Measurements from ENCODE around the gene AKT3.
"Not testable (repeated sequence)": the region's sequence is repeated elsewhere in the genome, so short reads cannot be mapped to it uniquely, and the experiment has no call there.

AKT3 gene

DNA sequence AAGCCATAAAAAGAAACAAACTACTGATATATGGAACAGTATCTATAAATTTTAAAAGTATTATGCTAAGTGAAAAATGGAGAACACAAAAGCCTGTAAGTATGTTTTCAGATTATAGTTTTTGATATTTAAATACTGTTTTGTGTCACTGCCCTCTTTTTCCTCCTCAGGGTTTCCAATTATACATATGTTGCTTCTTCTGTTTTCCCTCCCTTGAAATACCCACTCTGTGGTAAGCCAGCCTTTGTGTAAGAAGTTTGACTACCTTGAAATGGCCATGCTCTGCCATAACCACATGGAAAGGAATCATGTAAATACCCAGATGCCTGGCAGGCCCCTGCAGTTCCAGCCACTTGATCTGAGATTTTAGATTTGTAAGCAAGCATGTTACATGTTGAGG lies 248.3 kb downstream of the AKT3 start:
- TF ChIP-seq, protein P1, sequence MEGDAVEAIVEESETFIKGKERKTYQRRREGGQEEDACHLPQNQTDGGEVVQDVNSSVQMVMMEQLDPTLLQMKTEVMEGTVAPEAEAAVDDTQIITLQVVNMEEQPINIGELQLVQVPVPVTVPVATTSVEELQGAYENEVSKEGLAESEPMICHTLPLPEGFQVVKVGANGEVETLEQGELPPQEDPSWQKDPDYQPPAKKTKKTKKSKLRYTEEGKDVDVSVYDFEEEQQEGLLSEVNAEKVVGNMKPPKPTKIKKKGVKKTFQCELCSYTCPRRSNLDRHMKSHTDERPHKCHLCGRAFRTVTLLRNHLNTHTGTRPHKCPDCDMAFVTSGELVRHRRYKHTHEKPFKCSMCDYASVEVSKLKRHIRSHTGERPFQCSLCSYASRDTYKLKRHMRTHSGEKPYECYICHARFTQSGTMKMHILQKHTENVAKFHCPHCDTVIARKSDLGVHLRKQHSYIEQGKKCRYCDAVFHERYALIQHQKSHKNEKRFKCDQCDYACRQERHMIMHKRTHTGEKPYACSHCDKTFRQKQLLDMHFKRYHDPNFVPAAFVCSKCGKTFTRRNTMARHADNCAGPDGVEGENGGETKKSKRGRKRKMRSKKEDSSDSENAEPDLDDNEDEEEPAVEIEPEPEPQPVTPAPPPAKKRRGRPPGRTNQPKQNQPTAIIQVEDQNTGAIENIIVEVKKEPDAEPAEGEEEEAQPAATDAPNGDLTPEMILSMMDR (IDR thresholded peaks at IDR 0.05), result no peak
- Histone ChIP-seq H3K27ac (no peak overlapping the region), H3K4me3 (no peak overlapping the region)
- no peak for DNase-seq (ENCODE audit: low spot score)

DNA sequence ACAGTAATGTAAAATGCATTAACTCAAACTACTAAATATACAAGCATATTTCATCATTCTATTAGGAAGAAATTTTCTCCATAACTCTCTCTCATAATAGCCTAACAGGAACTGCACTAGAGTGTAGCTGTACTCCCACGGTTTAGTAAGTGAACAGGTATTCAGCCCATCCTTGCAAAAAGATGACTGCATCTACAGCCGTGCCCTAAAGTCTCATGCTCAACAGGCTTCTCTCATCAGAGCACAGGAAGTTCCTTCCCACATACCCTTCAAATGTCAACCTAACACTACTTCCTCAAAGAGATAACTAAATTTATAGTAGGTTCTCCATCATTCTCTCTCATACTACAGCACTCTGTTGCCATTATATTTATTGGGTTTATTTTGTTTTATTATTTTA lies 251.6 kb downstream of the AKT3 start:
- DNase-seq (ENCODE audit: low spot score), result no peak
- no peak overlapping the region for H3K27ac ChIP-seq
- no peak overlapping the region for H3K4me3 ChIP-seq
- TF ChIP-seq, protein P1 (IDR thresholded peaks at IDR 0.05), result no peak

DNA sequence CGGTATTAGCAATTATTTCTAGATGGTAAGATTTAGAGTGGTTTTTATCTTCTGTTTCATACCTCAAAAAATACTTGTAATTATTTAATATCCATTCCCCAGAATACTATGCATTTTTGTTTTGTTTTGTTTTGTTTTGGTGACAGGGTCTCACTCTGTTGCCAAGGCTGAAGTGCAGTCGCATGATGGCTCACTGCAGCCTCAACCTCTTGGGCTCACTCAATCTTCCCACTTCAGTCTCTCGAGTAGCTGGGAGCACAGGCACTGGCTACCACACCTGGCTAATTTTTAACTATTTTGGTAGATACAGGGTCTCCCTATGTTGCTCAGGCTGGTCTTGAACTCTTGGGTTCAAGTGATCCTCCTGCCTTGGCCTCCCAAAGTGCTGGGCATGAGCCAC lies 252.7 kb downstream of the AKT3 start:
- Histone ChIP-seq H3K27ac (no peak overlapping the region), H3K4me3 (no peak overlapping the region)
- TF ChIP-seq, protein P1 (IDR thresholded peaks at IDR 0.05), result no peak
- no peak for DNase-seq (ENCODE audit: low spot score)

DNA sequence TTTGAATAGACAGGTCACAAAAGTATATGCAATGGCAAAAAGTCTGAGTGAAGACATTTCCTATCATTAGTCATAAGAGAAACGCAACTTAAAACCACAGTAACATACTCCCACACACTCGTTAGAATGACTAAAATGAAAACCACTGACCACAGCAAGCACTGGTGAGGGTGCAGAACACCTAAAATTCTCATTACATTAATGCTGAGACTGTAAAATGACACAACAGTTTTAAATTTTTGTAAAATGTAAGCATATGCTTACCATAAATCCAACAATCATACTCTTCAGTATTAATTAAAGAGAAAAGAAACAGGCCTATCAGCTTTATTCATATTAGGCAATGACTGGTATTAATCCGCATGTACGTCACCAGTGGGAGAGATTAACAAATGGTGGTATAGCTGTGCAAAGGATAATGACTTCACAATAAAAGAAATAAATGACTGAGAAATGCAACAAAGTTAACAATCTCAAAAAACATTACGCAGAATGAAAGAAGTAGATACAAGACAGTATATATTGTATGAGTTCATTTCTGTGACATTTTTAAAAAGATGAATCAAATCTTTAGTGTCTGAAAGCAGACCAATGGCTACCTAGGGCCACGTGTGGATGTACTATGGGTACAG lies 253.5 kb downstream of the AKT3 start:
- no peak for DNase-seq (ENCODE audit: low spot score)
- TF ChIP-seq, protein P1 (IDR thresholded peaks at IDR 0.05), result no peak
- Histone ChIP-seq H3K27ac (no peak overlapping the region), H3K4me3 (no peak overlapping the region)

DNA sequence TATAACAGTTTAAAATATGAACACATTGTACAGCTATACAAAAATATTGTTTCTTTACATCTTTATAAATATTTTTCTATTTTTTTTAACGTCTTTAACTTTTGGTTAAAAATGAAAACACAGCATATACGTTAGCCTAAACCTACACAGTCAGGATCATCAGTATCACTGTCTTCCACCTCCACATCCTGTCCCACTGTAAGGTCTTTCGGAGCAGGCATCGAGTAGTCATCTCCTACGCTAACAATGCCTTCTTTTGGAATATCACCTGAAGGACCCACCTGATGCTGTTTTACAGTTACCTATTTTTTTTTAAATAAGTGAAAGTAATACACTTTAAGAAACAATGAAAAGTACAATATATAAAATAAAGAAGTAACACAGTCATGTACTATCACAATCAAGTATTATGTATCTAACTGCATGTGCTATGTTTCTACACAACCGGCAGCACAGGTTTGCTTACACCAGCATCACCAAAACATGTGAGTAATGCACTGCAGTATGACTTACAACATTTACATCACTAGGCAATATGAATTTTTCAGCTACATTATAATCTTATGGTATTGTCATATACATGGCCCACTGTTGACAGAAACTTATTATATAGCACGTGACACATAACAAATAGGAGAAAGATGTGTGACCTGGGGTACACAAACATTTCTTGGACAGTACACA lies 254.4 kb downstream of the AKT3 start:
- DNase-seq (ENCODE audit: low spot score), result no peak
- no peak overlapping the region for H3K4me3 ChIP-seq
- TF ChIP-seq, protein P1 (IDR thresholded peaks at IDR 0.05), result no peak
- H3K27ac ChIP-seq, result no peak overlapping the region

DNA sequence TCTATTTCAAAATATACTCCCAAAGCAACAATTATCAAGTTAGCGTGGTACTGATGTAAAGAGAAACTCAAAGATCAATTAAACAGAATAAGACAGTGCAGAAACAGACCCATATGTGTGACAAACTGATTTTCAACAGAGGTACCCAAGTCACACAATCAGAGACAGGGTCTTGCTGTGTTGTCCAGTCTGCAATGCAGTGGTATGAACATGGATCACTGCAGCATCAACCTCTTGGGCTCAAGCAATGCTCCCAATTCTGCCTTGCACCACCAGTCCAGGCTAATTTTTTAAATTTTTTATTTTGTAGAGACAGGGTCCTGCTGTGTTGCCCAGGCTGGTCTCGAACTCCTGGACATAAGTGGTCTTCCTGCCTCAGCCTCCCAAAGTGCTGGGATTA lies 255.6 kb downstream of the AKT3 start:
- H3K4me3 ChIP-seq, result no peak overlapping the region
- DNase-seq (ENCODE audit: low spot score), result no peak
- no peak overlapping the region for H3K27ac ChIP-seq
- TF ChIP-seq, protein P1 (IDR thresholded peaks at IDR 0.05), result no peak

DNA sequence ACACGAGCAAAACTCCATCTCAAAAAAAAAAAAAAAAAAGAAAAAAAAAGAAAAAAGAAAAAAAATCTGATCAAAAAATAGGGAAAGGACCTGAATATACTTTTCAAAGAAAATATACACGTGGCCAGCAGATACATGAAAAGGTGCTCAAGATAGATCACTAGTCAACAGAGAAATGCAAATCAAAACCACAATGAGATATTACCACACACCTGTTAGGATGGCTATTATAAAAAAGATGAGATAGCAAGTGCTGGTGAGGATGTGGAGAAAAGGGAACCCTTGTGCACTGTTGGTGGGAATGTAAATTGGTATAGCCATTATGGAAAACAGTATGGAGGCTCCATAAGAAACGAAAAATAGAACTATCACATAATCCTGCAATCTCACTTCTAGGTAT lies 260.8 kb downstream of the AKT3 start:
- not testable (repeated sequence) for H3K4me3 ChIP-seq; H3K27ac ChIP-seq; DNase-seq (ENCODE audit: low spot score)
